GM21515 (cell line): ENCODE results near the gene TRUB1.
A peak's percentile ranks its signal among the peaks of the same experiment; 100 is the strongest.
"Not testable (repeated sequence)": the region's sequence is repeated elsewhere in the genome, so short reads cannot be mapped to it uniquely, and the experiment has no call there.

Experiments used
- ATAC-seq: cut with Tn5 transposase; IDR thresholded peaks from one replicate; pipeline ENCODE4 v1.9.1; 2021; ENCODE audit not compliant: unreplicated experiment

The TRUB1 gene

DNA sequence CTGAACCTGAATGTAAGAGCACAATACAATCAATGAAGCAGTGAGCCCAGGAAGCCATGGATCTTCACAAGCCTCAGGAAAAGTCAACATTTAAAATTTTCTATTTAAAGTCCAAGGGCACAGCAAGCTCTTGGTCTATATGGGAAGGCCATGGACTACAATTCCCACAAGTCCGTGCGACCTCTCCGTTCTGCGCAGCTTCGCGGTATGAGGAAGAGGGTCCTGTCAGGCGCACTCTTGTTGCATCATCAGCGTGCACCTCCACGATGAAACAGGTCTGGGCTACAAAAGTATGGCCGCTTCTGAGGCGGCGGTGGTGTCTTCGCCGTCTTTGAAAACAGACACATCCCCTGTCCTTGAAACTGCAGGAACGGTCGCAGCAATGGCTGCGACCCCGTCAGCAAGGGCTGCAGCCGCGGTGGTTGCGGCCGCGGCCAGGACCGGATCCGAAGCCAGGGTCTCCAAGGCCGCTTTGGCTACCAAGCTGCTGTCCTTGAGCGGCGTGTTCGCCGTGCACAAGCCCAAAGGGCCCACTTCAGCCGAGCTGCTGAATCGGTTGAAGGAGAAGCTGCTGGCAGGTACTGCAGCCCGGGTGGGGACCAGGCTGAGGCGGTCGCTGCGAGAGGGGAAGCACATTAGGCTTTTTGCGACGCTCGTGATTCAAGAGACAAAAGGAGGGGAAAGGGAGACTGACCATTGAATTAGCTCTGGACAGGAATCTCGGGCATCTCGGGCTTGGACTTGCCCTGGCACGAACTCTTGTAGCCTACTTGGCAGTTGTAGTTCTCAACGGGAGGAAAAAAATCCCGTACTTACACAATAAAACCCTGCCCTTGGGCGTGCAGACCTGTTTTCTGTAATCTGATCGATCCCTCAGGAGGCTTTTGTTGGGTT lies at the start of gene TRUB1:
TSS of gene TRUB1 (plus strand) at position 234 of the 894 bp plus-strand sequence. CDS start at position 293, 59 bp downstream.
- peak; percentile 100 for ATAC-seq

DNA sequence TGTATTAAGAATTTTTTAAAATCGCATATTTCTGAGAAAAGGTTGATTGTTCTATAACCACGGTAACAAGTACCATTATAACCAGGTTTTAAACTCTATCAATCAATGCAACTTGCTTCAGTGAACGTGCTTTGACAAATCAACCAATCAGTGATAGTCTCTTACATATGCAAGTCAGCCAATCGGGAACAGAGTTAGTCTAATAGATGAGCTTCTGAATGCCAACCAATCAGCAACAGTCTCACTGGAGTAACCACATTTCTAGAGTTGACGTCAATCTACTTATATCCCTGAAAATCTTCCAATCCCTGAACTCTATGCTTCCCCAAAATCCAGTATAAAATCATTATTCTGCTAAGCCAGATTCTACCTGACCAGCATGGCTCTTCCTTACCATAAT lies 44.7 kb upstream of the TRUB1 start:
- ATAC-seq: no peak

DNA sequence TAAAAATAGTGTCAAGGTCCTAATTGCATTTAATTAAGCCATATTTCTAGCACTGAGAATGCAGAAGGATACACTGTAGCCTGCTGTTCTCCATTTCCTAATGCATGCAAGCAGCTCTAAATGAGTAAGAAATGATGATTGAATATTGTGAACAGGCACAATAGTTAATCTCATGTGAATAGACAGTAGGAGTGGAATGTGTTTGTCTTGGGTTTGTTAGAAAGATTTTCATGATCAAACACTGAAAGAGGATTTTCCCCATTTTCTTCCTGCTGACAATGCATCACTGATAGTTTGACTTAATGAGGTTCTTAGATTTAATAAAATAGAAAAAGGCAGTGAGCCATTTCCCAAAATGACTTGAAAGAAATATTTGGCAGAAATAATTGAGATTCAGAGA lies 43.1 kb upstream of the TRUB1 start:
- ATAC-seq: no peak

DNA sequence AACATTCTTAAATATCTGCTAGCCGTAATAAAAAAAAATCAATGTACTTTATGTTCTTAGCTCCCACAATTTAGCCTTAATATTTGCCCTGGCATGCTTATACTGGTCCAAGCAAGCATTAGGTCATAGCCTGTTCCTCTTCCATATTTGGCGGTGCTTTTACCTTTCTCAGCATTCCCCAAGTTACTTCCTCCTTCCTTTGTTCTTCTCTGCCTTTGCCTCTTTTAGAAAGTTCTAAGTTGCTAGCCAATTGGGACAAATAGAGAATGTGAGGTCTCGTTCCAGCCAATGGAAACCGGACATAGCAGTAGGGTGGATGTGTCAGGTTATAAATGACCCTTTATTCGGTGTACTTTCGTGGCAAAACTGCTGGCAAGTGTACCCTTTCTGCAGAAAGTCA lies 41.0 kb upstream of the TRUB1 start:
- ATAC-seq: not testable (repeated sequence)

DNA sequence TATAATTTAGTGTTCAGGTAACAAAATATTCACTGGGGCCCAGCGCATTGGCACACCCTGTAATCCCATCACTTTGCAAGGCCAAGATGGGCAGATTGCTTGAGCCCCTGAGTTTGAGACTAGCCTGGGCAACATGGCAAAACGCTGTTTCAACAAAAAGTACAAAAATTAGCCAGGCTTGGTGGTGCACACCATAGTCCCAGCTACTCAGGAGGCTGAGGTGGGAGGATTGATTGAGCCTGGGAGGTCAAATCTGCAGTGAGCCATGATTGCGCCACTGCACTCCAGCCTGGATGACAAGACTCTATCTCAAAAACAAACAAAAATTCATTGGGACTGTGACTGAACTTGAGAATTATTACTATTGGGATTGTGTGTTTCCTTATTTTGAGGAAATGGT lies 40.4 kb upstream of the TRUB1 start:
- ATAC-seq: no peak

DNA sequence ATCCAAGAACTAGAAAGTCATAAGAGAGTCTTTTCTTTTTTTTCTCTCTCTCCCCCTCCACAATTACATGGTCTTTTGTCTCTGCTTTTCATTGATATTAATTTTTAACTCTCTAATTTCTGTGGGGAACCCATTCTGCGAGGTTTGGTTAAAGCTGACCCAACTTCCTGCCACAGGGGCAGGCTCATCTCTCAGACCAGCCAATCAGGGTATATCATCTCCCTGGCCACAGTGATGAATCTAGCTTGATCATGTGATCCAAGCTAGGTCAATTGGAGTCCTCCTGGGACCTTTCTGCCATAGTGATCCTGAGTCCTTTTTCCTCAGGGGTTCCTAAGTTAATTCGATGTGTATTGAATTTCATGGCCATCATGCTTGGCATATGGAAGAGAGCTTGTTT lies 38.0 kb upstream of the TRUB1 start:
- ATAC-seq: no peak

DNA sequence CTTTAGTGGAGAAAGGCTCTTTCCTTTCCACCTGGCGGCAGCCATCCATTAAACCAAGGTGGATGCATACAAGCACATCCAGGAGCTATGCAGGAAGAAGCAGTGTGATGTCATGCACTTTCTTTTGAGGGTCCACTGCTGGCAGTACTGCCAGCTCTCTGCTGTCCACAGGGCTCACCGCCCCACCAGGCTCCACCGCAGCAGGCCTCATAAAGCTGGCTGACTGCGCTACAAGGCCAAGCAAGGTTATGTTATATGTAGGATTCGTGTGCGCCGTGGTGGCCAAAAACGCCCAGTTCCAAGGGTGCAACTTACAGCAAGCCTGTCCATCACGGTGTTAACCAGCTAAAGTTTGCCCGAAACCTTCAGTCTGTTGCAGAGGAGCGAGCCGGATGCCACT lies 37.3 kb upstream of the TRUB1 start:
- ATAC-seq: no peak

DNA sequence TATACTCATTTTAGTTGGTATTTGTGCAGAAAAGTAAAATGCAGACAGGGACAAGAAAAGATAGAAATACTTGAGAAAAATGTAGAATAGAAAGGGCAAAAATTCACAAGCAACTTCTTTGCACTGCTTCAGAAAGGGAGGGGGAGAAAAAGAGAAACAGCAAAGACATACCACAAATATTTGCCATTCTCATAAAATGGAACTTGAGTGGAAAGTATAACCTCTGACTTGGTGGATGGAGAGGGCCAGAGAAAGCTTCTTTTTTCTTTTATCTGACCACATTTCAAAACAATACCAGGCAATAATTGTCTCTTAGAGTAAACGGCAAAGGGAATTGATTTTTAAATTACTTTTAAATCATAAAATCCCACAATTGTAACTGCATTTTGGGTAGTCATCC lies 35.8 kb upstream of the TRUB1 start:
- no peak for ATAC-seq

DNA sequence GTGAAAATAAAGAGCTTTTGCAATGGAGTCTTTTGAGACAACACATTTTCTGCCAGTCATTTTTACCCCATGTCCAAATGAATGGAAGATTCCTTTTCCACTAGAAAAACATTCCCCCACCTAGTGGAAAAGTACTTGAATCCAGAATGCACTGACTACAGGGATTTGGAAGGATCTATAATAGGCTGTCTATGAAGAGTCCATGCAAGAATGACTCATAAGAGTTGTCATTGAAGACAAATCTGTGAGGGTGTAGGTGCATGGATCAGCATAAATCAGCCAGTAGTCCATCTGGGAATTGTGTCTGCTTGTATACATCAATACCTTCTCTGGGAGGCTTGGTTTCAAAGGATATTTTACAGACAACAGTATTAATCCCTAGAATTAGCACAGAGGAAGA lies 32.5 kb upstream of the TRUB1 start:
- no peak for ATAC-seq

DNA sequence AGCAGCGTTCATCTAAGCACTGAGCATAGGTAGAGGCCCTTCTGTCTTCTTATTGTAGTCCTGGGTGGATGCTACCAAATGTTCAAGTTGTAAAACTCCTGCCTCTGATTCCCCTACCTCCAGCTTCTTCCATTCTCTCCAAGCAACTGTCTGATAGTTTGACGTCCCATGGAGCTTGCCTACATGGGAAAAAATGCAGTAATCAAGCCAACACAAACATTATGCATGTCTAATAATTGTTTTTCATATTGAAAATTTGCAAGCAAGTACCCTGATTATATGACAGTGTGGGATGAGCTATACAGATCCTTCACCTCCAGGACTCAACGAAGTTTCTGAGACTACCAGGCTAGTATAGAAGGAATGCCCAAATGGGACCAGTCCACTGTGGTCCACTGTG lies 31.0 kb upstream of the TRUB1 start:
- no peak for ATAC-seq

DNA sequence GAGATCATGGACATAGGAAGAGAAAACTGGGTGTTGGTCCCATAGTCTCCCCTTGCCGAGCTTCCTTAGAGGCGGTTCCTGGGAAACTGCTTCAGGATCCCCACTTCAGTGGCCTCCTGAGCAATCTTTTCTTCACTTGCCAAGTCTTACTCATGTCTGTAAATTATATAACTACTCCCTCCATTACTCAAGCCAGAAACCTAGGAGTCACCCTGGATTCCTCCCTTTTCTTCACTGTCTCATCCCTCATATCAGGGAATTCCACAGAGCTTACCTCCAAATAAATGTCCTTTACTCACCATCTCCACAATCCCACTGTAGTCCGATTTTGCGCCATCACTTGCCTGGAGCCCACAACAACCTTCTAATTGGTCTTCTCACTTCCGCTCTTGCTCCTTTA lies 29.1 kb upstream of the TRUB1 start:
- ATAC-seq: no peak

DNA sequence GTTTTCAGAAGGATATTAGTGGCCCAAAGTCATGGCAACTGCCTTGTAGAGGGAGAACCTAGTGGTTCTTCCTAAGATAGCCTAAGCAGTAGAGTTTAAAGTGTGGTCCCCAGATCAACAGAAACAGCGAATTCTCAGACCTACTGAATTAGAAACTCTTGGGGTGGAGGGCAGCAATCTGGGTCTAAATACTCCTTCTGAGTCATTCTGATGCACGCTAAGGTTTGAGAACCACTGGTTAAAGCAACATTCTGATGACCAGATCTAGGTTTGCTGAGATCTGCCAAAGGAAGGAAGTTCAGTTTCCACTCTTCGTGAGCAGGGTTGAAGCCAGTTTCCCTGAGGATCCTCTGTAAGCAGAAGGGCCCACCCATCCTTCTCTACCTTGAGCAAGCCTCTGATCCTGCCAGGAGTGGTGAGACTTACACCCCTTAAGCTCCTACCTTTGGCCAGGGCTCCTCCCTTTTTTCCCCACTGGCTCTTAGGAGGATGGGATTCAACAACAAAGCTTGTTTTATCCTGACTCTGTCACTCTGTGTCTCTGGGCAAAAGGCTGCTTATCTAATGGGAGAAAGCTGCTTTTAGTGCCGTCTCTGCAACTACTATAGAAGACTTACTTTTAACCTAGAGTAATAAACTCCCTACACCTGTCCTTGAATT lies 26.8 kb upstream of the TRUB1 start:
- peak; percentile 76 for ATAC-seq

DNA sequence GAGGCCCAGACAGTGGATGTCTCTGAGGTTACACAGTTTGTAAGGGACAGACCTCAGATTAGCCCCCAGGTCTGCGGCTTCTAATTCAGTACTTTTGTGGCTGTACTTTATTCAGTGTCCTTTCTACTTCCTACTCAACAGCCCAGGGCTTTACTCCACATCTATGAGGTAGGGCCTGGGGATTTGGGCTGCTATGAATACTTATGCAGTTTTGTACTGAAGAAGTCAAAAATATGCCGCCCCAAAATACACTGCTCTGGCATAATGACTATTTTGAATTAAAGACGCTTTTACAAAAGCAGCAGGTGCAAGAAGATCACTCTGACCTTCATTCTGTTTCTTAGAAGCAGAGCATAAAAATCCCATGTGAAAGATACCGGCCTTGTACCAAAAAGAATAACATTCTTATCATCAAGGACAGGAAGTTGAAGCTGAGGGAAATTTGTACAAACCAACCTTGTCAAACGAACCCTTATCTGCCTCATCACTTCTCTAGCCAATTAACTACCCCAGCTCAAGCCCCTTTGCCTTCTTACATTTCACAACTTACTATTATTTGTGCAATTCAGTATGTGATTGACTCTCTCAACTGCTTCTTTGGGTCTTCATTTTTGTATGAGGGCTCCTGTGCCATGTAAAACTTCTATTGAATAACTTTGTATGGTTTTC lies 26.1 kb upstream of the TRUB1 start:
- ATAC-seq: no peak

DNA sequence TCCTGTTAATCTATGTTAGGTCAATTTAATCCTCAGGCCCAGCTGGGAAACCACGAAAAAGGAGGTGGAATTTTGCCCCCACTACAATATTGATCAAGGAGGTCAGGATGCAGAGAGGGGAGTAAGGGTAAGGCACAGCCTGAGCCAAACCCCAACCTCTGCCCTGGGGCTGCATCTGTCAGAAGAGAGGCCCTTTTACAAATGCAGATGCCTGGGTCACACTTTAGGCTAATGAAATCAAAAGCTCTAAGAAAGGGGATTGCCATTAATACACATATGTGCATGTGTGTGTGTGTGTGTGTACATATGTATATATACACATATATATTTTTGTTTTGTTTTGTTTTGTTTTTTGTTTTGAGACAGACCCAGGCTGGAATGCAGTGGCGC lies 25.5 kb upstream of the TRUB1 start:
- ATAC-seq: no peak

DNA sequence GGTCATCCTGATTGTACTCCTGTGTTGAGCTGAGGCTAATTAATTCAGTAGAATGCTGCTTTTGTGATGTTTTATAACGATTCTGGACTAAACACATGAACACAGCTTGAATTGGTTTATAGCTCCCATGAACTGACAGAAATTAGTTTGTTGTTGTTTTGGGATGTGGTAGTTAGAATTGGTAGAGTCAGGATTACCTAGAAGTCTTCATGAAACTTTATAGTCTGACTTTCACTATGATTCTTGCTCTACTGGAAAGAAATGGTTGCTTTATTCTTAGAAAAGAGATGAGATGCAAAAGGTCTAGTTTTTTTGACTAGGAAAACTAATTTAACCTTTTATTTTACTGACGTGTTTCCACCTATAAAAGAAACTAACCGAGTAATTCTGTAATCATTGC lies 23.4 kb upstream of the TRUB1 start:
- no peak for ATAC-seq

DNA sequence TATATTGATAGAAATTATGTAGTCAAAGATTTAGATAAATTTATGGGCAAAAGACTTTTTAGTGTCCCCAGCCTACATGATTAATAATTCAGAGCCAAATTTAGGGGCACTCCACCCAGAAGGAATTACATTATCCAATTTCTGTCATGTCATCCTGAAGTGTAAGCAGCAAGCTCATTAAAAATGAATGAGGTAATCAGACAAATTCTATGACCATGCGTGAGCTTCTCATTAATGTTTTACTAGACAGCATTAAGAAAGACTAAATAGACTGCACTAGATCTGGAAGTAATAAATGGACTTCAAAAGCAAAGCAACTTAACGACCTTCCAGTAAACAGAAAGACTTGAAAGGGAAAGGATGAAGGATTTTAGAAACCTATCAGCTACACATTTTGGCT lies 22.7 kb upstream of the TRUB1 start:
- ATAC-seq: no peak

DNA sequence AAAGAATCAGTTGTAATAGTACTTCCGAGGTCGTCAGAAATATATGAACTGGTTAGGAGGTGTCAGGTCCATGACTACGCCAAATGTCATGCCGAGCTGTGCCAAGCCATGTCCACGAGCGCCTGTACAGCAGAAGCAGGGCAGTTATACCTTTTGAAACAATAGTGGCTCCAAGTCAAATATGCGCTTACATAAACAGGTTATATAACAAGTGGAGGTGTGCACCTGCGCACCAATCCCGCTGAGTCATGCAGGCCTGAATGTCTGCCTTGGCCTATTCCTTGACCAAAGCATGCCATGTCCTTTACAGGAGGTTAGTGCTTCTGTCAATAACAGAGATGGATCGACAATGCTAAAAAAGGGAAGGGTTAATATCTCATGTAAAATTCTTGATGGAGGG lies 21.3 kb upstream of the TRUB1 start:
- ATAC-seq: no peak

DNA sequence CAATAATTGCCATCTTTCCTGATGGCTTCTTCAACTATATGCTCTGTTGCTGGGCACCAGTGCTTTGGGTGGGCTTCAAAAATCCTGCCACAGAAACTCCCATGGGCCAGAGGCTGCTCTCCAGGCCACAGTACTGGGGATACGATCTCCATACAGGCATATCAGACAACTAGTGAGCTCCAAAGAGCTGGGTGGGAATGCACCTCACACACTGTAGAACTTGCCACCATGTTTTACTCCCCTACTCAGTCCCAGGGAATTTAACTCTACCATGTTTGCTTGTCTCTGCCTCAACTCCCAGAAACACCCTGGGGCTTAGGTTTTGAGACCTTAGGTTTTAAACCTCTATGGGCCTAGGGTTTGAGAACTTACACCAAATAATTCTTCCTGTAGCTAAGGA lies 20.5 kb upstream of the TRUB1 start:
- no peak for ATAC-seq

DNA sequence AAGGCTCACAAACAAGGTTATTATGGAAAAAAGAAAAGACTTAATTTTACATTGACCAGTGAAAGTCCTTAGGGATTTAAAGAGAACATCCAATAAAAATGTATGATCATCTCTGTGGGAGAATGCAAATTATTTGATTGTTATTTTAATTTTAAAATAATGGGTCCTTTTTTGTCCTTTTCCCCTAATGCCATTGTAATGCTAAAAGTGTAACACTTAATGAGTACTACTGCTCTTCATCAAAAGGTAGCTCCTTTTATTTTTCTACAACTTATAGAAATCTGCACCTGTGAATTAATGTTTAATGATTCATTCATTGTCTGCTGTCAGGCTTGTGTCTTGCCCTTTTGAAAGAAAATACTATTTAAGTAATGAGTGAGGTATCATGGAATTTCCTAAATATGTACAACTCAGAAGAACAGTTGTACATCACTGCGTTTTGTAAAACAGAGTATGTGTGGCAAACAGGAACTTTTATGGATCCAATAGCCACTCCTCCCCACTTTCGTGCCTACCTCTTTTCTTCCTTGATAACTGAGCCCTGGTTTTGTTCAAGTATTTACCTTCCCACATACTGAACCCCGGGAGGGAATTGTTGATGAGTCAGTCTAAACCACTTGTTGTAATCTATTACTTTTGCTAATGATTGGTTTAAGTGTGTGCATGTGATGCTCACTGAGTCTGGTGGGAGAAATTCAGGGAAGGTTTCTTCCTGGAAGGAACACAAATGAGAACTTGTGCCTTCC lies 19.9 kb upstream of the TRUB1 start:
- ATAC-seq: no peak

DNA sequence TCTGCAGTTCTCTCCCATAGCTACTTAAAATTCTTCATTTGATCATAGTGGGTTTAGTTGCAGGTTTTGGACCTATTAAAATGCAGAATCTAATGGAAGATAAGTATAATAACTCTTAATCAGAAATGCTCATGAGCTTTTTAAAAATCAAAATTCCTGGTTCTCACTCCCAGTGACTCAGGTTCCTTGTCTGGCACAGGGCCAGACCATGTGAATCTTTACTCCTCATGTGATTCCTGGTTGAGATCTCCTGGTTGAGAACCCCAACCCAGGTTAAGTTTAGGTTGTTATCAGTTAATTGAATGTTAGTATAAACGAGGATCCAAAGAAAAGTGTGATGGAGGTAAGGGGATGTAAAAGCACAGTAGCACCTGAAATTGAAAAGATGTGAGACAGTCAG lies 17.5 kb upstream of the TRUB1 start:
- ATAC-seq: no peak

DNA sequence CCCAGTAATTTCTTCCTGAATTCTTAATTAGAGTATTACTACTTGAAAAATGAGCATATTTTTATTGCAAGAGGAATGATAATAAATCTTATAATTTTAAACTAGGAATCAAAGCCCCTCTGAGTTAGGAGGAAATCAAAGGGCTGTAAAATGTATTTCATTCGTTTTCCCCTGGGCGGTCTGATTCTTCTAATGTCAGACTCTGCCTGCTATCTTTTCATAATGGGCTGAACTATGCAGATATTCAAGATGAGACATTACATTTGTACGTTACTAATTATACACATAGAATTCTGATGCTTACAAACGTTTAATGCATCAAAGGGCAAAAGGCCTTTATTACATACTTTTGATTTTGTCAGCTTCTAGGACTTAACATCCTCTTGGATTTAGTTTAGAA lies 16.0 kb upstream of the TRUB1 start:
- ATAC-seq: no peak
